Measurements from ENCODE around the gene DAPK1.
"Not testable (repeated sequence)": the region's sequence is repeated elsewhere in the genome, so short reads cannot be mapped to it uniquely, and the experiment has no call there.

DAPK1 gene

GRCh38 chr9:87498046-87498810 is 561 bp downstream of the DAPK1 start:
- DNase-seq (ENCODE audit: low spot score) = no peak

GRCh38 chr9:87498811-87499360 is 1.2 kb downstream of the DAPK1 start:
- DNase-seq (ENCODE audit: low spot score) = no peak

DNA sequence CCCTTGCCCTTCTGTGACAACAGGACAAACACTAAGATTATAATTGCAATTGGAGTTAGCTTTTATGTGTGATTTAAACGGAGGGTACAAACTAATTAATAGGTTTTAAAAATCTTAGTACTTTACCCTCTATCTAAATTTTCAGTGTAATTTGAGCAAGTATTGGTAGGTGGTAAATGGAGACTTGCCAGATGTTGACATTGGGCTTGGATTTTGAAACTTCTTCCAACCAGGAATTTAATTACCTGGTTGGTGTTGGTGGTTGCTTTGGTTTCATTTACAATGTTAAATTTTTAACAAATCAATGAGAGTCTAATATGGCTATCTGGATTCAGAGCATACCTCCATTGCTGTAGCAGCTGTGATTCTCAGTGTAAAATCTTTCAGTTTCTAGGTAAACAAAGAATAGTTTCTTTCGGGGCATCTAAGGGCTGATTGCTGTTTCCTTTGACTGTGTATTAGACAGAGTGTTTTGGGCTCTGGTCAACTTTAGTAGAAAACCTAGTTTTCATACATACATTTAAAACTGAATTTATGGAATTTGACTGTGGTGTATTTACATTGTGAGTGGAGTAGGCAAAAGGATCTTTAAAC is 1.9 kb downstream of the DAPK1 start:
- DNase-seq (ENCODE audit: low spot score) = no peak

- no peak for DNase-seq (ENCODE audit: low spot score)
Observed at GRCh38 chr9:87500491-87501270, 3.0 kb downstream of the DAPK1 start.

DNA sequence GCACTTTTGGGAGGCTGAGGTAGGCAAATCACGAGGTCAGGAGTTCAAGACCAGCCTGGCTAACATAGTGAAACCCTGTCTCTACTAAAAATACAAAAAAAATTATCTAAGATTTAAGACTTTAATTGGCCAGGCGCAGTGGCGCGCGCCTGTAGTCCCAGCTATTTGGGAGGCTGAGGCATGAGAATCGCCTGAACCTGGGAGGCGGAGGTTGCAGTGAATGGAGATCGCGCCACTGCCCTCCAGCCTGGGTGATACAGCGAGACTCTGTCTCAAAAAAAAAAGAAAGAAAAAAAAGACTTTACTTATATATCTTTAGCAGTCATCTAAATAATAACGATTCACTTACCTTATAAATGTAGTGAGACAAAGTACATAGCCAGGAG is 3.6 kb downstream of the DAPK1 start:
- not testable (repeated sequence) for DNase-seq (ENCODE audit: low spot score)

GRCh38 chr9:87501806-87502205 is 4.1 kb downstream of the DAPK1 start:
- DNase-seq (ENCODE audit: low spot score) = no peak

GRCh38 chr9:87502391-87503221 is 4.9 kb downstream of the DAPK1 start:
- no peak for DNase-seq (ENCODE audit: low spot score)

DNA sequence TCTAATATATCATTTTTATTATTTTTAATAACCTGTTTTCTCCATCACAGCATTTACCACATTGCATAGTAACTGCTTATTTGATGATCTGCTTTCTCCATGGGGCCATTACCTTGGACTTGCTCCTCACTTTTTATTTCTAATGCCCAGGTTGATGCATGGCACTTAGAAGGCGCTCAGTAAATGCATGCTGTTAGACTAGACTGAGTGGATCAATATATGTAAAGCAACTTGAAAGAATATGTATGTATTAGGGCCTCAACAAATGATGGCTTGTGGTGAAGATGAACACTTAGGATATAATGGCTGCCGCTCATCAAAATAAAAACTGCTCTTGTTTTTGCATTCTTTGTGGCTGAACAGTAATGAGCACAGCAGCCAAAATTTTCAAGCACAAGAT is 5.8 kb downstream of the DAPK1 start:
- no peak for DNase-seq (ENCODE audit: low spot score)

DNA sequence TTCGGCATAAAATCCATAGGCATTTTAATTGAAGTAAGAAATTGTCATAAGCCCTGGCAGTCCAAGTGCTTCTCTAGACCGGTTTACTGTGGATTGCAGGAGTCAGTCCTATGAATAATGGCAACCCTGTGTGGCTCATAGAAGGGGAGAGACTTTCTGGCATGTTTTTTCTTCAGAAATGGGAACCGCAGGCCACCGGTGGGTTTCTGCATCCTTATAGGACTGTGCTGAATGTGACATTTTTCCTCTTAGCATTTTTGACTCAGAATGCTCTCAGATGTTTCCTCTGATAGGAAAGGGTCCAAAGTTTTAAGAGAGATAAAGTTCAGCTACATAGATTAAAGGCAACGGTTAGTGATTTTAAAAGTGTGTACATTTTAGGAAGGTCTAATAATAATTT is 6.3 kb downstream of the DAPK1 start:
- no peak for DNase-seq (ENCODE audit: low spot score)

GRCh38 chr9:87504938-87505337 is 7.3 kb downstream of the DAPK1 start:
- DNase-seq (ENCODE audit: low spot score) = no peak

DNA sequence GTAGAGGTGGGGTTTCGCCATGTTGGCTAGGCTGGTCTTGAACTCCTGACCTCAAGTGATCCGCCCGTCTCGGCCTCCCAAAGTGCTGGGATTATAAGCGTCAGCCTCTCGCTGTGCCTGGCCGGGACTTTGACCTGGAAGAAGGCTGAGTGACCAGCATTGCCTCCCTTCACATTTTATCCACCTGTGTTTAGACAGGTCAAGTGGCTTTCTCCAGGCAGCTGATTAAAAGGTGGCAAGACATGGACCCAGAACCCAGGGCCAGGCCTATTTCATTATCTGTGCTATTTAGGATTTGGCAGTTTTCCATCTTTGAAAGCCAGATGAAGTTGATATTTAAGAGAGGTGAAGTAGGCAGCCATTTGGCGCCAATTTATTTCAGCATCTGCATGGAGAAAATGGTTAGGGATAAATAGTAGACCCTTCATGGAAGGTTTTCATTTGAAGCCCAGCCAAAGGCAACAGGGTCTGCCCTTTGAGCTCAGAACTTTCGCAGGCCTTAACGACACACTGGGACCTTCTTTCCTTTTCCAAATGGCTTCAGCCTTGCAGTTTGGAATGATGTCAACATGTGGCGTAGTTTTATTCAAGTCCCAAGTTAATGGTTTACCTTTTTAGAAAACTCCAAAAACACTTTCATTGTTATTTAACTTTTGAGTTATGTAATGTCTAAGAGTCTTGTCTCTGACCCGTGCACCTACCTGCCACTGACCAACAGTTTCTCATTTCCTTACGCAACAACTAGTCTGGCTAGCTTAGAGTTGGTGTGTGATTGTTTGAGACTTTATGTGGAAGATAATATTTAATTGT is 8.4 kb downstream of the DAPK1 start:
- DNase-seq (ENCODE audit: low spot score) = no peak

GRCh38 chr9:87507576-87507975 is 9.9 kb downstream of the DAPK1 start:
- no peak for DNase-seq (ENCODE audit: low spot score)

- DNase-seq (ENCODE audit: low spot score) = no peak
Observed at GRCh38 chr9:87510252-87510683, 12.6 kb downstream of the DAPK1 start.

DNA sequence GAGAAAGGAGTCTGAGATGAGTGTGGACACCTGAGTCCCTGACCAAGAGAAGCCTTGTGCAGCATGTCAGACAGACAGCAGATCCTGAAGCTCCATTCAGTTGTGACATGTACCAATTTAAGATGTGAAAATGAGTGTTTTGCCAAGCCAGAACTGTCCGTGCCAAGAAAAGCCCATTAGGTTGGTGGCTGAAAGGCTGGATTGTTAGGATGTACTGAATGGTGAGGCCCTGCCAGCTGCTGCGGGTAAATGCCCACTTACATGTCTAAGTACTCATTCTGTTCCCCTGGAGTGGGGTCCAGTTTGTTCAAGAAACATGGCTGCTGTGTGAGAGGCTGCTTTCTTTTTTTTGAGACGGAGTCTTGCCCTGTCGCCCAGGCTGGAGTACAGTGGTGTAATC is 14.6 kb downstream of the DAPK1 start:
- no peak for DNase-seq (ENCODE audit: low spot score)

- DNase-seq (ENCODE audit: low spot score) = no peak
Observed at GRCh38 chr9:87513161-87513560, 15.5 kb downstream of the DAPK1 start.

GRCh38 chr9:87513880-87514535 is 16.3 kb downstream of the DAPK1 start:
- no peak for DNase-seq (ENCODE audit: low spot score)

GRCh38 chr9:87515006-87515405 is 17.3 kb downstream of the DAPK1 start:
- DNase-seq (ENCODE audit: low spot score) = no peak

- DNase-seq (ENCODE audit: low spot score) = no peak
Observed at GRCh38 chr9:87515588-87516221, 18.0 kb downstream of the DAPK1 start.

- DNase-seq (ENCODE audit: low spot score) = no peak
Observed at GRCh38 chr9:87516222-87516925, 18.7 kb downstream of the DAPK1 start.
